Umbilical cord (tissue), 2 donors: ENCODE results near the gene PELI3. TPM values are rescaled to one million over a fixed set of nuclear protein-coding genes. Genes with fewer than 3 reads are reported as not detected.
"Not testable (repeated sequence)": the region's sequence is repeated elsewhere in the genome, so short reads cannot be mapped to it uniquely, and the experiment has no call there.

Experiments
- DNase-seq: peaks from one replicate; pipeline ENCODE4 v3.0.0-alpha.2; 2015; ENCODE audit warnings: low spot score
- total RNA-seq: library from RNA; depleted of rRNA; stranded (reverse); fragments of >200 nt; gene quantifications from one replicate; pipeline ENCODE4 v1.2.3, GENCODE V29; 2014; ENCODE audit warnings: low replicate concordance; ENCODE audit not compliant: insufficient read depth

PELI3 gene
- total RNA-seq, 1 donor from 2014 or later: 12.5 TPM

DNA sequence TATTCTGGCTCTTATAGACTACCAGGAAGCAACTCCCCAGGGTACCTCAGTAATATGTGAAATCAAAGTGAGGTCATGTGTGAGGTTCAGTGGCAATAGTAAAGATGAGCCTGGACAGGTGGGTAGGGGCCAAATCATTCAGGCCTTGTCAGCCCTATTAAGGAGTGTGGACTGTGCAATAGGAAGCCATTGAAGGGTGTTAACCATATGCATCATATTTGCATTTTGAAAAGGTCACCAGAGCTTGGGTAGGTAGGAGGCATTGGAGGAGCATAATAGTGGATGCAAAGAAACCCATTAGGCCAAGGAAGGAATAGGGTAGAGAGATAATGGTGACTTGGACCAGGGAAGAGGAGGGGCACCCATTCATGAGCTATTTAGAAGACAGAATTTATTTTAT is 19.7 kb upstream of the PELI3 start:
- no peak for DNase-seq

DNA sequence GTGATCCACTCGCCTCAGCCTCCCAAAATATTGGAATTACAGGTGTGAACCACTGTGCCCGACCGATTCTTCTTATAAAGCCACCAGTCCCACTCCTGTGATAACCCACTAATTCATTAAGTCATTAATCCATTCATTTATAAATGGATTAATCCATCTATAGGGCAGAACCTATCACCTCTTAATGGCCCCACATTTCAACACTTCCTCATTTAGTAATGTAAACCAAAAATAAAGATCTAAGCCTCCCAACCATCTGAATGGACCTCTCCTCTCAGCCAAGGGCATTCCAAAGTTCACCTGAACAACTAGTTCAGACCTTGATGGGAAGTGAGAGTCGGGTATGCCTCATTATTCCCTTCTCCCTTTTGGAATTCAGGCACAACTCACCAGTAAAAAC is 18.2 kb upstream of the PELI3 start:
- DNase-seq: no peak

DNA sequence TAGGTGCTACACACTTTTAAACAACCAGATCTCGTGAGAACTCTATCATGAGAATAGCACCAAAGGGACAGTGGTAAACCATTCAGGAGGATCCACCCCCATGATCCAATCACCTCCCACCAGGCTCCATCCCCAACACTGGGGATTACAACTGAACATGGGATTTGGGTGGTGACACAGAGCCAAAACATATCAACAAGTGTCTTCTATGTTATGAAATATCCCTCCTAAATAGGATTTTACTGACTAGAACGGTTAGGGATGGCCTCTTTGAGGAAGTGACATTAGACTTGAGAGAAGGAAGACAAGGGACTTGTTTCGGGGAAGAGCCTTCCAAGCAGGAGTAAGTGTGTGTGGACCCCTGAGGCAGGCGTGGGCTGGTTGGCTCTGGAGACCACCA is 16.1 kb upstream of the PELI3 start:
- DNase-seq: no peak

DNA sequence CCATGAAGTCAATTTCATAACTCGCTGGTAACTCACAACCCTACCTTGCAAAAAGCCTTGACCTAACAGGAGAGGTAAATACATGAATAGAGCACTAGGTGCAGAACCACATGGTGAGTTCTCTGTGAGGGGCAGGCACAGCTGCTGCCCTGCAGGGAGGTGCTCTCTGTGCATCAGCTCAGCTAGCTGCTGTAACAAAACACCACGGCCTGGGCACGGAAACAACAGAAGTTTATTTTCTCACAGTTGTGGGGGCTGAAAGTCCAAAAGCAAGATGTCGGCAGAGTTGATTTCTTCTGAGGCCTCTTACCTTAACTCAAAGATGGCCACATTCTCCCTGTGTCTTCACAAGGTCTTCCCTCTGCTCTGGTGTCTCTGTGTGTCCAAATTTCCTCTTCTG is 15.0 kb upstream of the PELI3 start:
- no peak for DNase-seq

DNA sequence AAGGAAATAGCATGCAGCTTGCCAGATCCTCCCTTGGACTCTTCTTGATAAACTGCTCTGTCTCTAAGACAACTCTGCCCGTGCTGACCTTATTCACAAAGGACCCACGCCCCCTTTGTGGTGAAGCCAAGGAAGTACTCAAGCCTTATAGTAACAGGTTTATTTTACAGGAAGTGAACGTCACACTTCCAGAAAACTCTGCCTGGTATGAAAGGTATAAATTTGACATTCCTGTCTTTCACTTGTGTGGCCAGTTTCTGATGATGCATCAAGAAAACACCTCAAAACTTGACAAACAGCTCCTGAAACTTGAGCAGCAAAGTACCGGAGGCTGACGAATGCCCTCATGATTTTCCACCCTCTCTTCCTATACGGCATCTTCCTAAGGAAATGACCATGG is 12.5 kb upstream of the PELI3 start:
- no peak for DNase-seq

DNA sequence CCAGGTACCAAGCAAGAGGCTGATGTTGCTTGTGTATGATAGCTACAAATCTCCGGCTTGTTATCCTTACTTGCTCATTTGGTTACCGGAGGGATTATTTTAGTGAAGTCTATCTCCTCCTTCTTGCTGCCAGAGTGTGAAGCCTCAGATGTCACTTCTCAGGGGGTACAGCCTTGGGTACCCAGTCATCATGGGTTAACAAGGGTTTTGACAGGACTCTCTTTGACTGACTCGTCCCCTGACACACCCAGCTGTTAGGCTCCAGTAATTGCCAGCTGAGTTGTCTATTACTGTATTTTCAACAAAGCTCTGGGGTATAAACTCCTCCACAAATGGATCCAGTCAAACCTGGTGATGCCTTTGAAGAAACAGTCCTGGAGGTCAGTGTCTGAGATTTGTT is 11.9 kb upstream of the PELI3 start:
- no peak for DNase-seq

DNA sequence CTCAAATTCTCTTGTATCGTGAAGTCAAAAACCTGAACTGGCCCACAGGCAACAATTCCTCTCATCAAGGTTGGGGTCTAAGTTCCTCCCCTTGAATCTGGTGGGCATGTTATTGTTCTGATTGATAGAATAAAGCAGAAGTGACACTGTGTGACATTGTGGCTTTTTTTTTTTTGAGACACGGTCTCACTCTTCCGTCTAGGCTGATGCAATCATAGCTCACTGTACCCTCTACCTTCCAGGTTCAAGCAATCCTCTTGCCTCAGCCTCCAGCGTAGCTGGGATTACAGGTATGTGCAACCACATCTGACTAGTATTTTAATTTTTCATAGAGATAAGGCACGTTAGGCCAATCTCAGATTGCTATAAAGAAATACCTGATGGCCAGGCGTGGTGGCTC is 8.9 kb upstream of the PELI3 start:
- no peak for DNase-seq

DNA sequence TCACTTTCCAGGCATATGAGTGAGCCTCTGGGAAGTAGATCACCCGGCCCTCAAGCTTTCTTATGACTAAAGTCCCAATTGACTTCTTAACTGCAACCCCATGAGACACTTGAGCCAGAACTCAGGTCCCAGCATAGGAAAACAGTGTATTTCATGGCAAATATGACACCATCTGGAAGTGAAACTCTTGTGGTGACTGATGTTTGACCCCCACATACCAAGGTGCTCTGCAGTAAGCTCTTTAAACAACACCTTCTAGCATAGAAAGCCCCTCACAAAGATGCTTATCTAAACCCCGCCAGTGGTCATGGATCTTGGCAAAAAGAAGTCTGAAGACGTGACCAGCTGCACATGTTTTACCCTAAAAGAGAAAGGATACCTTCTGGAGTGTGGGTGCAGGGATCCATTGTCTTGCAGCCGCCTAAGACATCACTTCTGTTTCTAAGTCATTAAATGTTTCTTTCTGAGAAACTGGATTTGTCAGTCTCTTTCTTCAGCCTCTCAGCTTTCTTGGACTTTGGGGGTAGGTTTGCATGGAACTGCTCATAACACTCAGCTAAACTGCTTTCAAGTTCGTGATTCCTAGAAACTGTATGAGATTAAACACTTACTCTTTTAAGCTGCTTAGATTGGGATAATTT is 7.4 kb upstream of the PELI3 start:
- DNase-seq: no peak

DNA sequence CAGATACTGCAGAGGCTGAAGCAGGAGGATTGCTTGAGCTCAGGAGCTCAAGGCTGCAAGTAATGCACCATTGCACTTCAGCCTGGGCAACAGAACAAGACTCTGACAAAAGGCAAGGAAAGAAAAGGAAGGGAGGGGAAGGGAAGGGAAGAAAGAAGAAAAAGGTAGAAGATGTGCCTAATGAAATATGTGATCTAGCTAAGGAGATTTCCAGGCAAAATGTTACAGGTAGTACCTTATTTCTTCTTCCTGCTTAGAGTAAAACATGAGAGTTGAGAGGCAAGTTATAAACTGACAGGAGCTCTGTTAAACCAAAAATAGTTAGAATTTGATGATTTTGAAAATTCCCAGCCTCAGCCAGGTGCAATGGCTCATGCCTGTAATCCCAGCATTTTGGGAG is 4.7 kb upstream of the PELI3 start:
- DNase-seq: no peak

DNA sequence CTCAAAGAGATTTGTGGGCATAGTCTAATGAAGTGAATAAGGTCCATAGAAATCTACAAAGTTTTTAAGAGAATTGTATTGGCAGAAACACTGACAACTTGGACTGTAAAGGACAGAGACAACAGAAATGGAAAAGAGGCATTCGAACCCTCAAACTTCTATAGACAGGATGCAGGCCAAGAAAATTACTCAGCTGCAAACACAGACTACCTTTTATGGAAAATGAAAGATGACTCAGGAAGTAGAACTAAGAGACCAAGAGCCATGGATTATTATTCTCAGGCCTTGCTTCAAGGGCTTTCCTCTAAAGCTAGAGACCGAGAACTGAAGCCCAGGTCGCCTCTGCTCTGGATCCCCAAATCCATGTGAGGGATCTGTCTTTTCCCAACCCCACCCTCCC is 3.8 kb upstream of the PELI3 start:
- no peak for DNase-seq

DNA sequence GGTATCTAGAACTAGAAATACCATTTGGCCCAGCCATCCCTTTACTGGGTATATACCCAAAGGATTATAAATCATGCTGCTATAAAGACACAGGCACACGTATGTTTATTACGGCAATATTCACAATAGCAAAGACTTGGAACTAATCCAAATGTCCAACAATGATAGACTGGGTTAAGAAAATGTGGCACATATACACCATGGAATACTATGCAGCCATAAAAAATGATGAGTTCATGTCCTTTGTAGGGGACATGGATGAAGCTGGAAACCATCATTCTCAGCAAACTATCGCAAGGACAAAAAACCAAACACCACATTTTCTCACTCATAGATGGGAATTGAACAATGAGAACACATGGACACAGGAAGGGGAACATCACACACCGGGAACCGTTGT is 2.6 kb upstream of the PELI3 start:
- not testable (repeated sequence) for DNase-seq

DNA sequence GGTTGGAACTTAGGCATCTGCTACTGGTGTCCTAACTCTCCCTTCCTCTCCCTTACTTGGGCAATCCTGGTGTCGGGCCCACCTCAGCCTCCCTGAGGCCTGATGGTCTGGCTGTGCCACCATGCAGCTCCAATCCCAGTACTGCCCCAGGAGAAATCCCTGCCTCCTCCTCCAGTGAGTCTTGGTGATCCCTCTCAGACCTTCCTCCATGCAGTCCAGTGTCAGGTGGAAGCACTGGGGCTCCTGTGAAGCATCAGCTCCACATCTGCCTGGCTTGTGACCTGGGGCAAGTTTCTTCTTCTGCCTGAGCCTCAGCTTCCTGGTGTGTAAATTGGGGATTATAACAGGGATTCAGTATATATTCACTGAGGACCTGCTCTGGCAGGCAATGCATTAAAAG is 1.8 kb upstream of the PELI3 start:
- no peak for DNase-seq

DNA sequence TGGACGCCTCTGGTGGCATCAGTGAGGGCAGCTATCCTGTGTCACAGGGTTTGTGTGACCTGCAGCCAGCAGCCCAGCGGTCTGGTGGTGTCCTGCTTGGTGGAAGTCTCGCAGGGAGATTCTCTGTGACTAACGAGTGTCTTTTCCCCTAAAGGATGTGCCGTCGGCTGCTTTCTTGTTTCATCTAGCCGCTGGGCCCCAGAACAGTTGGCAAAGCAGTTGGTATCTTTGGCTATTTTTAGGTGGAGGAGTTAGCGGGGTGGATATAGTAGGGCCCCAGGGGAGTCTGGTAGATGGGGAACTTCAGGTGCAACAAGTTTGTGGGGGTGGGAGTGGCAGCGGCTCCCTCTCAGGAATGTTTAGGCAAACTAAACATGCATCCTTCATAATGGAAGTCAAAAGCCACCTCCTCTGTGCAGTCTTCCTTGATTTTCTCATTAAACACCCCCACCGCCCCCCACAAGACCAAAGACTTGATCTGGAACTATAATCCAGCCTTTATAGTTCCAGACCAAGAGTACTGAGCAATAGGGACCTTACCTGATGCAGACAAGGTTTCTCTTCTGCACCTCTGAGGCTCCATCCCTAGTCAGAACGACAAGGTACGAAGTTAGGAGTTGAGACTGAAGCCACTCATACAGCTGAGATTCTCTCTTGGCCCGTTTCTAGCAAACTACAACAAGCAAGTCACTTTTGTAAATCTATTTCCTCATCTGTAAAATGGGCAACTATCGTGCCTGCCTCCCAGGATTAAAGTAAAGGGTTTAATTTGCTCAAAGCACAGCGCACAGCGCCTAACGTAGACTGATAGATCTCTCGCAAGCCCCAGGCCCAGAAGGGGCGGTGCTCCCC is 1.1 kb upstream of the PELI3 start:
- no peak for DNase-seq

DNA sequence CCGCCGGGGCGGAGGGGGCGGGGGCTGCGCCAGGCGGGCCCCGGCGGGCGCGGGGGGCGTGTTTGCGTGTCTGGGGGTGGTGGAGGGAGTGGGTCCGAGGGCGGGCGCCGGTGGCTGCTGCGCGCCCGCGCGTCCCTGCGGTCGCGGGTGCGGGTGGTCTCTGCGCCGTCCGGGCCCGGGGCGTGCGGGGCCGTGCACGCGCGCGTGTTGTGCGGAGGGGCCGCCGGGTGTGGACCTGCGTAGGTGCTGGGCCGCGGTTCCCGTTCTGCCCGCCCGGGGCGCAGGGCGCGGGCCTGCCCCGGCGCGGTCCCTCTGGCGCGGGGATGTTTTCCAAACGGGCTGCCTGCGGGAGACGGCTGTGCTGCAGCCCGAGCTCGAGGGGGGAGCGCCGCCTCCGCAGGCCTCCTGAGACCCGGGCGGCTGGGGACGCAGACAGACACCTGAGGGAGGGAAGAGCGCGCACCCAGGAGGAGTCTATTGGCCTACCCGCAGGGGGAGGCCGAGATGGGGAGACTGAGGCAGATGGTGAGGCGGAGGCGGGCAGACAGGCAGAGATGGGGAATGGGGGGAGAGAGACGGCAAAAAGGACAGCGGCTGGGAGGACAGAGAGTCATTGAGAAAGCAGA is 442 bp downstream of the PELI3 start:
- no peak for DNase-seq

DNA sequence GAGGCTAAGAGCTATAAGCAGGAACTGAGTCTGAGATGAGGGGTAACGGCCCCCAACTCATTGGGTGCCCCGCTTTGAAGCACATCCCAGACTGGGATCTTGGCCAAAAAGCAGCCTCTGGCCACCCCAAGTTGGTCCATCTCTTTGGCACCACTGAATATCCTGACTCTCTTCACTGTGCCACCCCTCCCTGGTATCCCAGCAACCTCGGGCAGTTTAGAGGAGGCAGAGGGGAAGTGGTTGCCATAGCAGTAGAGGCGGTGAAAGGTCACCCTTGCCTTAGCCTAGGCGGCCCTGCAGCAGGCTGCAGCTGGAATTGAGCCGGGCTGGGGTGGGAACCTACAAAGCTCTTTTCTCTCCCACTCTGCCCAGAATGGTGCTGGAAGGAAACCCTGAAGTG is 1.1 kb downstream of the PELI3 start:
- DNase-seq: peak; percentile 32

DNA sequence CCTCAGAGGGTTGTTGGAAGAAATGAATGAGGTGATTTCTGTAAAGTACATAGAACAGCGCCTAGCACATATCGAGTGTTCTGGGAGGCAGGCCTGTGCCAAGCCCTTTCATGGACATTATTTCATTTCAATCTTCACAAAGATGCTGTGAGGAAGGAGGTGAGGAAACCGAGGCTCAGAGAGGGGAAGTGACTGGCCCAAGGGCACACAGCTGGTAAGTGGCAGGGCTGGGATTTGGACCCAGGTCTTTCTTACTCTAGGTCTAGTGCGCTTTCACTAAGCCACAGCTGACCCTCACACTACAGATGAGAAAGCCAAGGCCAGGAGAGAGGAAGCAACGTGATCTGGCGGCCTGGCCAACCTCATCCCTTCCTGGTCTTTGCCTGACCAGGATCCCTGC is 2.0 kb downstream of the PELI3 start:
- no peak for DNase-seq

DNA sequence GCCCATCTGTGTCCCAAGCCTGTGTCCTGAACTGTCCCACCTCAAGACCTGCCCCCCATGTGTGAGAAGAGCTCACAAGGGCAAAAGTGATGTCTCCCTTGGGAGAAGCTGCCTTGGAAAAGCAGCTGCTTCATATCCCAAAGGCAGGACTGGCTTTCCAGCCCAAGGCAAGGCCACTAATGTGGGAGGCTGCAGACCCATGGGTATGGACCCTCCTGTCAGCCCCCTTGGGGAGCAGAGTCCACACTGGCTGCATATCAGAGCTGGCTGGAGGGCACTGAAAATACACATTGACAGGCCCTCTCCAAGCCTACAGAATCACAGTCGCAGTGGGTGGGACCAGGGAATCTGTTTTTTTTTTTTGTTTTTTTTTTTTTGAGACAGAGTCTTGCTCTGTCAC is 2.7 kb downstream of the PELI3 start:
- DNase-seq: no peak

DNA sequence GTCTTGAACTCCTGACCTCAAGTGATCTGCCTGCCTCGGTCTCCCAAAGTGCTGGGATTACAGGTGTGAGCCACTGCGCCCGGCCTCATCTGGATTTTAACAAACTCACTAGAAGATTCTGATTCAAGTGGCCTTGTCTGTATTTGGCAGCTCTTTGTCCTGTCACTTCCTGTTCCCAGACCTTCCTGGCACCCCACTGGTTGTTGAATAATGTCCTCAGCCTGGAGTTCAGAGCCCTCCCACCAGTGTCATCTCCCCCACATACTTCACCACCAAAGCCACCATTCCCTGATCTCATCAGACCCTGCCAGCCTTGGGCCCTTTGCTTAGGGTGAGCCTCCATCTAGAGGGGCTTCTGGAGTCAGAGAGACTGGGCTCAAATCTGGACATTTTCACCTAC is 3.3 kb downstream of the PELI3 start:
- no peak for DNase-seq

DNA sequence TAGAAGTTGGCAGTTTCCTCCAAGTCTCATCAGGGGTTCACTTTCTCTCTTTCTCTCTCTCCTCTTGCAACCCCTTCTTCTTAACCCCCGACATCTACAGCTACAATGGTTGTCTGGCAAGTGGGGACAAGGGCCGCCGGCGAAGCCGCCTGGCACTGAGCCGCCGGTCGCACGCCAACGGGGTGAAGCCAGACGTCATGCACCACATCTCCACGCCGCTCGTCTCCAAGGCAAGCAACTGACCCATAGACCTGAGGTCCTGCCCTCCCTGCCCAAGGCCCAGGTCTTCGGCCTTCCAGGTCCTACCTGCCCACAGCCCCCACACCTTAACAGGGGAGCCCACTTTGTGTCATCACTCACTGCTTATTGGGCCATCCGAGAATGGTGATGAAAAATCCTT is 4.4 kb downstream of the PELI3 start:
- DNase-seq: no peak

DNA sequence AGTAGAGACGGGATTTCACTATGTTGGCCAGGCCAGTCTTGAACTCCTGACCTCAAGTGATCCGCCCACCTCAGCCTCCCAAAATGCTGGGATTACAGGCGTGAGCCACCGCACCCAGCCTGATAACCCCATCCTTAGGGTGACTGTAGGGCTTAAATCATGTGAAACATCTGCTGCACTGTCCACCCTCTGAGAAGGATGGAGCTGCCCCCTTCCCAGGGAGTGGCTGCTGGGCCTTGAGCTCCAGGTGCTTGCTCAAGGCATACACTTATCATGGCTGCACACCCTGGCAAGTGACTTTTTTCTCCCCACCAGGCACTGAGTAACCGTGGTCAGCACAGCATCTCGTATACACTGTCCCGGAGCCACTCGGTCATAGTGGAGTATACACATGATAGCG is 5.3 kb downstream of the PELI3 start:
- DNase-seq: no peak

DNA sequence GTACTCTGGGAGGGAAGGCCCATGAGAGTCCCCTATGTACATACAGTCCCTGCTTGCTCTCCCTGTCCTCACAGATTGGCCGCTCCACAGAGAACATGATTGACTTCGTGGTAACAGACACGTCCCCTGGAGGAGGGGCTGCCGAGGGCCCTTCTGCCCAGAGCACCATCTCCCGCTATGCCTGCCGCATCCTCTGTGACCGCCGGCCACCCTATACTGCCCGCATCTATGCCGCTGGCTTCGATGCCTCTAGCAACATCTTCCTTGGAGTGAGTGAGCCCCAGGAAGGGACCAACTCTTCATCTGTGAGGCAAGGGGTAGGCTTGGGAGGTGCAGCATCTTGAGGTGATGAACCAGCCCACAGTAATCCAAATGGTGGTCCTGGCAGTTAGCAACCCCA is 6.5 kb downstream of the PELI3 start:
- no peak for DNase-seq

DNA sequence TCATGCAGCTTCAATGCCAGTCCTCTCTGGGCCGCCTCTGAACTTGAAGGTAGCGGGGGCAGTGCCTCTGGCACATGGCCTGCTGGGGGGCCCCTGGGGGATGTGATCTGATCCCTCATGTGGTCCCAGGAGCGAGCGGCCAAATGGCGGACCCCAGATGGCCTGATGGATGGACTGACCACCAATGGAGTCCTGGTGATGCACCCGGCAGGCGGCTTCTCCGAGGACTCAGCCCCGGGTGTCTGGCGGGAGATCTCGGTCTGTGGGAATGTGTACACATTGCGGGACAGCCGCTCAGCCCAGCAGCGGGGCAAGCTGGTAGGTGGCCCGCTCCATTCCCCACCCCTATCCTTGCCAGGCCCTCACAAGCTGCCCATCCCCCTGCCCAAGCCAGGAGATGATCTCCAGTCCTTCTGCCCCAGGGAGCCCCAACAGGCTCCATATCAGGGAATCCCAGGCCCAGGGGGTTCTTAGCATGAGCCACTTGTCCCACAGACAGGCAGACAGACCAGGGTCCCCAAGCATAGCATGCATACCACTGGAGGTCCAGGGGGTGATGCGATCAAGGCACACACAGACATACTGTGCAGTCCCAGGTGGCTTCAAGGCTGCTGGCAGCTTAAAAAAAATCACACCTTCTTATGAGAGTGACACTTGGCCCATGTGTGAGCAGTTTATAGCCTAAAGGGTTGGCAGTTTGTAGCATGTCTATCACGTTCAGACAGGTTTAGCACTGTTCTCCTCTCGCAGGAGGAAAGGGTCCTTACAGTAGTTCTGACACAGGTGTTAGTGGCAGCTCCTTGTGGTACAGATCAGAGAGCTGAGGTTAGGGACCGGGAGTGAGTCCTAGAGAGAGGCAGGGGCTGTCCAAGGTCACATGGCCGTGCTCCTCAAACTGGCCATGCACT is 7.2 kb downstream of the PELI3 start:
- DNase-seq: no peak
